HepG2 (cell line): ENCODE measurements around the gene RASL10A.

Source experiments
- CBX2 ChIP-seq, 2 experiments: fragments of 200-600 bp in 1 of 2; sonication (generic); formaldehyde crosslinking in 1 of 2; IDR thresholded peaks; 2 replicates each; pipeline versions ENCODE4 v1.7.0 to v1.8.1; 2018 to 2022; ENCODE audit warnings: low read depth in 2 of 2, low read length in 1 of 2, mild to moderate bottlenecking in 1 of 2, missing genetic modification reagents in 1 of 2
- GFI1 ChIP-seq: sonication (generic); formaldehyde crosslinking; IDR thresholded peaks from 2 replicates; pipeline ENCODE4 v1.5.0; 2020; ENCODE audit warnings: missing genetic modification reagents, mild to moderate bottlenecking, borderline replicate concordance
- KAT8 ChIP-seq: IDR thresholded peaks from 2 replicates; pipeline ENCODE4 v1.6.1; 2016; ENCODE audit warnings: missing genetic modification reagents, missing compliant biosample characterization
- MTF1 ChIP-seq: sonication (generic); formaldehyde crosslinking; IDR thresholded peaks from 2 replicates; pipeline ENCODE4 v1.5.0; 2020; ENCODE audit warnings: missing genetic modification reagents
- NR3C1 ChIP-seq: sonication (generic); formaldehyde crosslinking; IDR thresholded peaks from 2 replicates; pipeline ENCODE4 v1.4.0; 2020; ENCODE audit warnings: missing genetic modification reagents
- POLR2A ChIP-seq, 2 experiments: IDR thresholded peaks; 2 replicates each; pipeline ENCODE4 v1.6.1; 2011; ENCODE audit warnings: low read depth in 2 of 2, low read length in 2 of 2, mild to moderate bottlenecking in 1 of 2, moderate library complexity in 1 of 2; ENCODE audit not compliant: insufficient read depth in 1 of 2
- POLR2AphosphoS5 ChIP-seq: IDR thresholded peaks from 2 replicates; pipeline ENCODE4 v1.6.1; 2012; ENCODE audit warnings: low read depth, low read length
- SRF ChIP-seq: IDR thresholded peaks from 2 replicates; pipeline ENCODE4 v1.6.1; 2011; ENCODE audit warnings: mild to moderate bottlenecking, low read depth, low read length, moderate library complexity
- ZFY ChIP-seq: sonication (generic); formaldehyde crosslinking; IDR thresholded peaks from 2 replicates; pipeline ENCODE4 v1.4.0; 2020; ENCODE audit warnings: missing genetic modification reagents
- TF ChIP-seq, protein P1 (sequence below): sonication (generic); formaldehyde crosslinking; IDR thresholded peaks from 2 replicates; pipeline ENCODE4 v1.5.0; 2020; ENCODE audit warnings: mild to moderate bottlenecking, missing genetic modification reagents, moderate library complexity
- TF ChIP-seq, protein P2 (sequence below): sonication (generic); formaldehyde crosslinking; IDR thresholded peaks from 2 replicates; pipeline ENCODE4 v1.8.1; 2023; ENCODE audit warnings: missing genetic modification reagents, mild to moderate bottlenecking, borderline replicate concordance
- TF ChIP-seq, protein P3 (sequence below), 2 experiments: IDR thresholded peaks; 2 replicates each; pipeline ENCODE4 v1.6.1; 2011 to 2012; ENCODE audit warnings: low read length in 2 of 2, borderline replicate concordance in 1 of 2, low read depth in 1 of 2, mild to moderate bottlenecking in 1 of 2, moderate library complexity in 1 of 2

DNA sequence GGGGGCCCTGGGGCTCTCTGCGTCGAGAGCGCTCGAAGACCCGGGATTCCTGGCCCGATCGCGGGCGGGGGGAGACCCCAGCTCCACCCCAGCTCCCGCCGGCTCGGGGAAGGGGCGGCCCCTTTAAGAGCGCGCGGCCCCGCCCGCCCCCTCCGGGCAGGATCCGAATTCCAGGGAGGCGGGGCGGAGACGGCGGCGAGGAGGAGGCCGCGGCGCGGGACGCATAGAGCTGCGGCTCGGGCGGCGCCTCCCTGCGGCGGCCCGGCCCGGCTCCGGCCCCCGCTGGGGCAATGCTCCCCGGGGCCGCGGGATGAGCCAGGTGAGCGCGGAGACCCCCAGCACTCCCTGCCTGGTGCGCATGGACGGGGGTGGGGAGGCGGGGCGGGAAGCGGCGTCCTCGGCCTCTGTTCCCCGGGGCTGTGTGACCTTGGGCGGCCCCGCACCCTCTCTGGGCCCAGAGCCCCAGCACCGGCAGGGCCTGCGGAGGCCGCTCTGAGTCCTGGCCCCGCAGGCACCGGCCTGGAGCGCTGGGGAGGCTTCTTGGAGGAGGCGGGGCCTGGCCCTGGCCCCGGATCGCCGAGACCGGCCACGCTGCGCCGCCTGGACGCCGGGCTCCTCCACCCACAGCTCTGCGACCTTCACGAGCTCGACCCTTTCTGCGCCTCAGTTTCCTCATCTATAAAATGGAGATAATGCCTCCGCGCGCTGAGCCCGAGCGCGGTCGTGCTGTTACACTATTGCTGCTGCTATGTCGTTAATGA is 8.5 kb downstream of the RASL10A start:
- TF ChIP-seq ZFY (CRISPR knock-in tag) (peak; percentile 53; the same call in 1 of the 2 replicates), KAT8 (CRISPR knock-in tag) (no peak), GFI1 (CRISPR knock-in tag) (no peak), POLR2AphosphoS5 (no peak), POLR2A (IDR thresholded peaks at IDR 0.05; ENCODE audit: insufficient read depth in 1 of 2, low read depth in 2 of 2, low read length in 2 of 2) (no peak; a peak in 1 of 4 replicates), NR3C1 (no peak), CBX2 (IDR thresholded peaks at IDR 0.05; ENCODE audit: low read depth, low read length) (no peak), CBX2 (CRISPR knock-in tag; IDR thresholded peaks at IDR 0.05; ENCODE audit: low read depth) (no peak), SRF (no peak), MTF1 (CRISPR knock-in tag) (no peak)
- TF ChIP-seq, protein P1, sequence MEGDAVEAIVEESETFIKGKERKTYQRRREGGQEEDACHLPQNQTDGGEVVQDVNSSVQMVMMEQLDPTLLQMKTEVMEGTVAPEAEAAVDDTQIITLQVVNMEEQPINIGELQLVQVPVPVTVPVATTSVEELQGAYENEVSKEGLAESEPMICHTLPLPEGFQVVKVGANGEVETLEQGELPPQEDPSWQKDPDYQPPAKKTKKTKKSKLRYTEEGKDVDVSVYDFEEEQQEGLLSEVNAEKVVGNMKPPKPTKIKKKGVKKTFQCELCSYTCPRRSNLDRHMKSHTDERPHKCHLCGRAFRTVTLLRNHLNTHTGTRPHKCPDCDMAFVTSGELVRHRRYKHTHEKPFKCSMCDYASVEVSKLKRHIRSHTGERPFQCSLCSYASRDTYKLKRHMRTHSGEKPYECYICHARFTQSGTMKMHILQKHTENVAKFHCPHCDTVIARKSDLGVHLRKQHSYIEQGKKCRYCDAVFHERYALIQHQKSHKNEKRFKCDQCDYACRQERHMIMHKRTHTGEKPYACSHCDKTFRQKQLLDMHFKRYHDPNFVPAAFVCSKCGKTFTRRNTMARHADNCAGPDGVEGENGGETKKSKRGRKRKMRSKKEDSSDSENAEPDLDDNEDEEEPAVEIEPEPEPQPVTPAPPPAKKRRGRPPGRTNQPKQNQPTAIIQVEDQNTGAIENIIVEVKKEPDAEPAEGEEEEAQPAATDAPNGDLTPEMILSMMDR (CRISPR knock-in tag) = no peak; the same call in 1 of the 2 replicates
- TF ChIP-seq, protein P2, sequence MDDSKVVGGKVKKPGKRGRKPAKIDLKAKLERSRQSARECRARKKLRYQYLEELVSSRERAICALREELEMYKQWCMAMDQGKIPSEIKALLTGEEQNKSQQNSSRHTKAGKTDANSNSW (CRISPR knock-in tag) = no peak
- TF ChIP-seq, protein P3, sequence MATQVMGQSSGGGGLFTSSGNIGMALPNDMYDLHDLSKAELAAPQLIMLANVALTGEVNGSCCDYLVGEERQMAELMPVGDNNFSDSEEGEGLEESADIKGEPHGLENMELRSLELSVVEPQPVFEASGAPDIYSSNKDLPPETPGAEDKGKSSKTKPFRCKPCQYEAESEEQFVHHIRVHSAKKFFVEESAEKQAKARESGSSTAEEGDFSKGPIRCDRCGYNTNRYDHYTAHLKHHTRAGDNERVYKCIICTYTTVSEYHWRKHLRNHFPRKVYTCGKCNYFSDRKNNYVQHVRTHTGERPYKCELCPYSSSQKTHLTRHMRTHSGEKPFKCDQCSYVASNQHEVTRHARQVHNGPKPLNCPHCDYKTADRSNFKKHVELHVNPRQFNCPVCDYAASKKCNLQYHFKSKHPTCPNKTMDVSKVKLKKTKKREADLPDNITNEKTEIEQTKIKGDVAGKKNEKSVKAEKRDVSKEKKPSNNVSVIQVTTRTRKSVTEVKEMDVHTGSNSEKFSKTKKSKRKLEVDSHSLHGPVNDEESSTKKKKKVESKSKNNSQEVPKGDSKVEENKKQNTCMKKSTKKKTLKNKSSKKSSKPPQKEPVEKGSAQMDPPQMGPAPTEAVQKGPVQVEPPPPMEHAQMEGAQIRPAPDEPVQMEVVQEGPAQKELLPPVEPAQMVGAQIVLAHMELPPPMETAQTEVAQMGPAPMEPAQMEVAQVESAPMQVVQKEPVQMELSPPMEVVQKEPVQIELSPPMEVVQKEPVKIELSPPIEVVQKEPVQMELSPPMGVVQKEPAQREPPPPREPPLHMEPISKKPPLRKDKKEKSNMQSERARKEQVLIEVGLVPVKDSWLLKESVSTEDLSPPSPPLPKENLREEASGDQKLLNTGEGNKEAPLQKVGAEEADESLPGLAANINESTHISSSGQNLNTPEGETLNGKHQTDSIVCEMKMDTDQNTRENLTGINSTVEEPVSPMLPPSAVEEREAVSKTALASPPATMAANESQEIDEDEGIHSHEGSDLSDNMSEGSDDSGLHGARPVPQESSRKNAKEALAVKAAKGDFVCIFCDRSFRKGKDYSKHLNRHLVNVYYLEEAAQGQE (IDR thresholded peaks at IDR 0.05; ENCODE audit: borderline replicate concordance in 1 of 2, low read depth in 1 of 2, low read length in 2 of 2) = no peak
